Endothelial cell of umbilical vein (primary cell): ENCODE data around the gene NFATC2. TPM values are rescaled to one million over a fixed set of nuclear protein-coding genes. Genes with fewer than 3 reads are reported as not detected.

Source experiments
- BruUV-seq: library from RNA; stranded (reverse); fragments of 400-500 nt; replicated peaks from 2 replicates; lab custom pipeline; 2021; lab: Mats Ljungman, UMichigan
- CTCF ChIA-PET: fragments of 300-600, 350-600 bp; sonication (Branson Sonifier 250); formaldehyde crosslinking; loops from one replicate; lab custom pipeline; 2021; ENCODE audit warnings: antibody characterized with exemption, inconsistent platforms; lab: Charles Lee
- POLR2A ChIA-PET: fragments of 300-600, 350-600 bp; sonication (Branson Sonifier 250); formaldehyde crosslinking; loops from one replicate; lab custom pipeline; 2021; ENCODE audit warnings: antibody characterized with exemption, inconsistent platforms; lab: Charles Lee
- DNase-seq: peaks from one replicate; pipeline ENCODE4 v3.0.0-alpha.2; 2011; ENCODE audit warnings: low read depth, low spot score
- FAIRE-seq: peaks from 2 replicates; lab custom pipeline; 2011; peaks lifted over from hg19 to GRCh38; lab: Jason Lieb, UNC
- H2AFZ ChIP-seq: 2 replicates; pipeline ENCODE4 v1.6.0; 2012; ENCODE audit warnings: low read depth, low read length, control low read depth, inconsistent platforms
- H3K27ac ChIP-seq: 2 replicates; pipeline ENCODE4 v1.5.1; 2011; ENCODE audit warnings: low read depth, mild to moderate bottlenecking, control low read depth, low read length, moderate library complexity; ENCODE audit not compliant: insufficient read depth
- H3K27me3 ChIP-seq, 2 experiments: 2 replicates each; pipeline versions ENCODE4 v1.6.0 to v1.6.1; 2011; ENCODE audit warnings: low read length in 2 of 2, mixed read lengths in 1 of 2; ENCODE audit not compliant: control insufficient read depth in 2 of 2, insufficient read depth in 2 of 2
- H3K36me3 ChIP-seq, 2 experiments: 2 replicates in 1 of 2; 3 replicates in 1 of 2; pipeline ENCODE4 v1.5.1; 2011; ENCODE audit warnings: low read length in 2 of 2, mild to moderate bottlenecking in 1 of 2, moderate library complexity in 1 of 2; ENCODE audit not compliant: control insufficient read depth in 2 of 2, insufficient read depth in 2 of 2; ENCODE audit errors: extremely low read depth in 1 of 2
- H3K4me1 ChIP-seq: 3 replicates; pipeline ENCODE4 v1.5.1; 2011; ENCODE audit warnings: mild to moderate bottlenecking, low read length; ENCODE audit not compliant: control insufficient read depth, insufficient read depth; ENCODE audit errors: extremely low read depth
- H3K4me2 ChIP-seq: 2 replicates; pipeline ENCODE4 v1.6.1; 2011; ENCODE audit warnings: low read length, control low read depth, mixed read lengths; ENCODE audit not compliant: insufficient read depth
- H3K4me3 ChIP-seq, 3 experiments: fragments of 200-600 bp in 1 of 3; sonication (generic), shearing (Covaris generic) in 1 of 3; replicated peaks in 1 of 3; 2 replicates each; pipeline ENCODE4 v1.5.1; 2011 to 2016; ENCODE audit warnings: control low read depth in 3 of 3, low read length in 3 of 3, mild to moderate bottlenecking in 2 of 3, inconsistent platforms in 1 of 3, low read depth in 1 of 3, moderate library complexity in 1 of 3; ENCODE audit not compliant: insufficient read depth in 1 of 3
- H3K79me2 ChIP-seq: 2 replicates; pipeline ENCODE4 v1.6.0; 2012; ENCODE audit warnings: low read length, inconsistent platforms; ENCODE audit not compliant: control insufficient read depth, insufficient read depth
- H3K9ac ChIP-seq: replicated peaks from 2 replicates; pipeline ENCODE3; 2011; ENCODE audit warnings: low read length, control low read depth; ENCODE audit not compliant: insufficient read depth; ENCODE audit errors: extremely low read depth
- H3K9me1 ChIP-seq: replicated peaks from 3 replicates; pipeline ENCODE4 v1.6.0; 2011; ENCODE audit warnings: mild to moderate bottlenecking, low read length; ENCODE audit not compliant: control insufficient read depth, insufficient read depth; ENCODE audit errors: extremely low read depth
- H3K9me3 ChIP-seq: replicated peaks from 2 replicates; pipeline ENCODE4 v1.5.1; 2012; ENCODE audit warnings: low read length, inconsistent platforms; ENCODE audit not compliant: control insufficient read depth, insufficient read depth
- H4K20me1 ChIP-seq: replicated peaks from 2 replicates; pipeline ENCODE3; 2011; ENCODE audit warnings: mild to moderate bottlenecking, low read length; ENCODE audit not compliant: control insufficient read depth, insufficient read depth; ENCODE audit errors: extremely low read depth
- EZH2 ChIP-seq: IDR thresholded peaks from 2 replicates; pipeline ENCODE4 v1.6.1; 2012; ENCODE audit warnings: borderline replicate concordance, low read depth, mild to moderate bottlenecking, moderate library complexity, low read length, inconsistent platforms; ENCODE audit not compliant: severe bottlenecking
- FOS ChIP-seq: IDR thresholded peaks from 2 replicates; pipeline ENCODE4 v1.6.1; 2011; ENCODE audit warnings: mild to moderate bottlenecking, low read length, moderate library complexity, borderline replicate concordance; ENCODE audit not compliant: insufficient read depth
- GATA2 ChIP-seq: IDR thresholded peaks from 2 replicates; pipeline ENCODE4 v1.7.0; 2011; ENCODE audit warnings: low read depth, mild to moderate bottlenecking, moderate library complexity, mixed read lengths, low read length; ENCODE audit not compliant: insufficient read length, insufficient read depth
- JUN ChIP-seq: IDR thresholded peaks from 2 replicates; pipeline ENCODE4 v1.6.1; 2011; ENCODE audit warnings: borderline replicate concordance, low read depth; ENCODE audit not compliant: insufficient read length, insufficient read depth
- MYC ChIP-seq: IDR thresholded peaks from one replicate; pipeline ENCODE4 v1.6.1; 2011; ENCODE audit warnings: mild to moderate bottlenecking, low read depth, low read length
- POLR2A ChIP-seq: IDR thresholded peaks from 2 replicates; pipeline ENCODE4 v1.6.1; 2012; ENCODE audit warnings: low read depth, mild to moderate bottlenecking, control low read depth, low read length
- POLR2AphosphoS5 ChIP-seq: IDR thresholded peaks from 2 replicates; pipeline ENCODE4 v1.6.1; 2012; ENCODE audit warnings: low read depth, mild to moderate bottlenecking, control low read depth, low read length, moderate library complexity; ENCODE audit not compliant: insufficient read depth
- dilution Hi-C: fragments of 300-500 bp; cut with MboI; formaldehyde crosslinking; loops from one replicate; pipeline ENCODE4 v1.15.0; 2019; ENCODE audit warnings: low sequenced_read_pairs; ENCODE audit not compliant: extremely low pct_ligation_motif_present
- intact Hi-C: fragments of 100-400 bp; cut with micrococcal nuclease; formaldehyde crosslinking; loops from one replicate; pipeline ENCODE4 v1.10.0; 2022
- polyA plus RNA-seq, 4 experiments: library from polyadenylated mRNA; depleted of rRNA in 3 of 4; stranded (reverse) in 3 of 4; unstranded in 1 of 4; fragments of >200 nt; gene quantifications; 2 replicates each; pipeline versions ENCODE4 v1.2.1 to v1.2.3, GENCODE V29; 2011 to 2012; ENCODE audit warnings: missing spikeins in 1 of 4
- total RNA-seq: library from RNA; stranded (reverse); gene quantifications from 2 replicates; pipeline ENCODE4 v1.2.3, GENCODE V29; 2021
- TF ChIP-seq, protein P1 (sequence below): IDR thresholded peaks from 2 replicates; pipeline ENCODE4 v1.6.1; 2011; ENCODE audit not compliant: insufficient read depth, insufficient read length
- TF ChIP-seq, protein P2 (sequence below), 2 donors: IDR thresholded peaks; 1 replicate in 1 of 2; 2 replicates in 1 of 2; pipeline ENCODE4 v1.5.1; 2011; ENCODE audit warnings: low read length in 2 of 2, mild to moderate bottlenecking in 2 of 2, moderate library complexity in 2 of 2, control low read depth in 1 of 2, inconsistent platforms in 1 of 2, low read depth in 1 of 2; ENCODE audit not compliant: insufficient read depth in 1 of 2; ENCODE audit errors: extremely low read depth in 1 of 2

NFATC2 gene
- total and polyA plus RNA-seq, 2 donors (not counting 3 experiments of a cell fraction or from before 2014, with no cell fraction given) = 3.1 to 13.0 TPM

DNA sequence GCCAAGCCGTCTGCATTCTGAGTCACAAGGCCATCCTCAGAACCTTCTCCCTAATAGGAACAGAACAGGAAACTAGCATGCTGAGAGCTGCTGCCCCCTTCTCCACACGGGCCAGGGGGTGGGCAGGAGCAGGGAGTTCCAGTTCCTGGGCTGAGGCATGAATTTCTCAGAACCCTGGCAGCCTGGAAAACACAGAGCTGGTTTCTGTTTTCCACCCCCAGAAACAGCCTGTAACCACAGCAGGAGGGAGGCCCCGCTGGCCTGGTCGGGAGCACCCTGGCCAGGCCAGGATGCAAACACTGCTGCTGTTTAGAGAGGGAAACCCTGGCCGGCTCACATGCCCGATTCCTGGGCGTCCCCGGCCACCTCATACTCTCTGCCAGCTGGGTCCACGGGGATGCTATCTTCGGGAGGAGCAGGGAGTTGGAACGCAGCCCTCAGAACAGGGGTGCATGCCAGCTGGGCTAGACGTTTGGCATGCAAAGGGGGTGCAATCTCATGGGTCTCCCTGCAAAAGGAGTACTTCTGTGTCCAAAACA, 130.1 kb downstream of the NFATC2 start:
- Histone ChIP-seq H2AFZ (peak overlapping the region; percentile 25), H3K27ac (peak overlapping the region; percentile 39), H3K4me2 (no peak overlapping the region), H3K27me3 (no peaks in the 10 kb centered on the region), H3K36me3 (no peaks in the 10 kb centered on the region), H3K9ac (no peak overlapping the region), H3K4me3 (no peak overlapping the region), H3K79me2 (no peaks in the 10 kb centered on the region), H3K4me1 (peaks cover 32% of the 10 kb centered on the region), H3K9me3 (no peaks in the 10 kb centered on the region), H4K20me1 (no peaks in the 10 kb centered on the region), H3K9me1 (no peaks in the 10 kb centered on the region)
- ChIA-PET CTCF (interaction anchor here (0.6 to 1.4 kb wide), 9 partner anchors 12 to 618 kb away, joined by 3 to 8 read pairs (median 3); no protein-coding TSS in a partner anchor), POLR2A (no interaction called here)
- FAIRE-seq = peak; percentile 59
- TF ChIP-seq, protein P1, sequence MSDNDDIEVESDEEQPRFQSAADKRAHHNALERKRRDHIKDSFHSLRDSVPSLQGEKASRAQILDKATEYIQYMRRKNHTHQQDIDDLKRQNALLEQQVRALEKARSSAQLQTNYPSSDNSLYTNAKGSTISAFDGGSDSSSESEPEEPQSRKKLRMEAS = no peak
- TF ChIP-seq POLR2A (no peak), GATA2 (no peak), POLR2AphosphoS5 (no peak), EZH2 (no peak), JUN (no peak), MYC (no peak), FOS (no peak)
- TF ChIP-seq, protein P2, sequence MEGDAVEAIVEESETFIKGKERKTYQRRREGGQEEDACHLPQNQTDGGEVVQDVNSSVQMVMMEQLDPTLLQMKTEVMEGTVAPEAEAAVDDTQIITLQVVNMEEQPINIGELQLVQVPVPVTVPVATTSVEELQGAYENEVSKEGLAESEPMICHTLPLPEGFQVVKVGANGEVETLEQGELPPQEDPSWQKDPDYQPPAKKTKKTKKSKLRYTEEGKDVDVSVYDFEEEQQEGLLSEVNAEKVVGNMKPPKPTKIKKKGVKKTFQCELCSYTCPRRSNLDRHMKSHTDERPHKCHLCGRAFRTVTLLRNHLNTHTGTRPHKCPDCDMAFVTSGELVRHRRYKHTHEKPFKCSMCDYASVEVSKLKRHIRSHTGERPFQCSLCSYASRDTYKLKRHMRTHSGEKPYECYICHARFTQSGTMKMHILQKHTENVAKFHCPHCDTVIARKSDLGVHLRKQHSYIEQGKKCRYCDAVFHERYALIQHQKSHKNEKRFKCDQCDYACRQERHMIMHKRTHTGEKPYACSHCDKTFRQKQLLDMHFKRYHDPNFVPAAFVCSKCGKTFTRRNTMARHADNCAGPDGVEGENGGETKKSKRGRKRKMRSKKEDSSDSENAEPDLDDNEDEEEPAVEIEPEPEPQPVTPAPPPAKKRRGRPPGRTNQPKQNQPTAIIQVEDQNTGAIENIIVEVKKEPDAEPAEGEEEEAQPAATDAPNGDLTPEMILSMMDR (IDR thresholded peaks at IDR 0.05; ENCODE audit: extremely low read depth in 1 of 2, insufficient read depth in 1 of 2, low read depth in 1 of 2, low read length in 2 of 2) = no peak
- intact Hi-C loops = loop anchor here (1.0 kb wide), 1 partner anchor 183 kb away; no protein-coding TSS in a partner anchor
- DNase-seq = peak; percentile 69
- dilution Hi-C loops = loop anchor here (25.0 kb wide), 1 partner anchor 175 kb away; no protein-coding TSS in a partner anchor
- BruUV-seq = no TSS peak
